LHCN-M2 (cell line): Measurements from ENCODE around the gene GSS. TPM values are rescaled to one million over a fixed set of nuclear protein-coding genes. Genes with fewer than 3 reads are reported as not detected.
A peak's percentile ranks its signal among the peaks of the same experiment; 100 is the strongest.

Source experiments
- DNase-seq: peaks from one replicate; pipeline ENCODE4 v3.0.0-alpha.2; 2012; ENCODE audit warnings: low read depth
- total RNA-seq: library from RNA; depleted of rRNA; stranded (reverse); fragments of >200 nt; gene quantifications from 2 replicates; pipeline ENCODE4 v1.2.3, GENCODE V29; 2014

GSS gene
- total RNA-seq, 1 experiment from 2014 or later = 112 TPM

DNA sequence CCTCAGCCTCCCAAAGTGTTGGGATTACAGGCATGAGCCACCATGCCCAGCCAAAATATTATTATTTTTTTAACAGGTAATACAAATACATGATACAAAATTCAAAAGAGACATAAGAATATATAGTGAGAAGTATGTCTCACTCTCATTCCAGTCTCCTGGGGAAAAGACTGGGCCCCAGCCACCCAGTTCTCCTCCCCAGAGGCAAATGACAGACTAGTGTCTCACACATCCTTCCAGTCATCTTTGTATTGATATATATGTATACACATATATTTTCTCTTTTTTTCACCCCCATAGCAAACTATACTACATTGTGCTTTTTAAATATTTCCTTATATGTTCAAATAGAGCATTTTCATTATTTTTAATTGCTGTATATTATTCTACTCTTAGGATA lies 8.3 kb downstream of the GSS start:
- no peak for DNase-seq

DNA sequence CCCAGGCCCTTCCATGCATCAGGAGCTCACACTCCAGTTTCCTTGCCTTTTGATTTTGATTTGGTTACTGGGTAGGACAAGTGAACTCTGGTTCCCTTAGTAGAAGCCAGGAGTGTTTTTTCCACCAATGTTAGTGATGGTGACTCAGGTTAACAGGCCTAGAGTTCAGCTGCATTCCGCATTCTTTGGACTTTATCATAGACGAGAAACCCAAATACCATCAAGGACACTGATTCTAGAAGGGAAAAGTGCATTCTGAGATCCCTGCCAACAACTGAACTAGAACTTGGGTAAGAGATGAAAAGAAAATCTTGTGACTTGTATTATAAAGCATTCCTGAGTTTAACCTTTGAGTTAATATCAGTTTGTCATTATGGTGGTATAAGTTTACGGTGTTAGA lies 8.9 kb downstream of the GSS start:
- DNase-seq = no peak

- no peak for DNase-seq
Observed at GRCh38 chr20:34945315-34946077, 10.1 kb downstream of the GSS start.

- no peak for DNase-seq
Observed at GRCh38 chr20:34943808-34944567, 11.6 kb downstream of the GSS start.

DNA sequence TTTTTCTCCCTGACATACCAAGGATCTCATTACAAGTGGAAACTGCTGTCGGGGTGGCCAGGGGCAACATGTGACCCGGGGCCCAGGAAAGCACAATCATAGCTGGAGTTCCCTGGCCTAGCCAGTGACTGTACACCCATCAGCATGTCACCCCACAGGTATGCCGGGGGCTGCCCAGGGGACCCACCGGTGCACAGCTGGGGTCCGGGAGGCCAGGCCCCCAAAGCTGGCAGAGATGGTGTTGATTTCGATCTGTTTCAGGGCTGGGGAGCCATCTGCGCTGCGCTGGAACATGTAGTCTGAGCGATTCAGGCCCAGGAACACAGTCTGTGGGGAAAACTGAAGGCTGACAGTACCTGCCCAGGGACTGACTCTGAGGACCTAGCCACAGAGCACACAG lies 13.3 kb downstream of the GSS start:
- DNase-seq = no peak

- DNase-seq = no peak
Observed at GRCh38 chr20:34941226-34941625, 14.4 kb downstream of the GSS start.

DNA sequence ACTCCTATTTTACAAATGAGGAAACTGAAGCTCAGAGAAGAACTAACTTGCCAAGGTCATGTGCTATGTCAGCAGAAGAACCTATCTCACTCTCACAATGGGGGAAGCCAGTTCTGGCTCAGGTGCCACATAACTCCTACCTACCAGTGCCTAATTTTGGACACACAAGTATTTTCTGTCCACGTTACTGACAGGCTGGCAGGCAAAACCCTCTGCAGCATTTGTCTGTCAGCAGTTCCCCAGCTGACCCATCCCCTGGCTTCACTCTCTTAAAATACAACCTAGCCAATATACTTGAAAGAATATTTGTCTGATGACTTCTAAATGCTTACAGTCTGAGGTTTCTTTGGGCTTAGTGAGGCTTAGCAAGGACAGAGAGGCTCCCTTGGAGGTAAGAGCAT lies 15.5 kb downstream of the GSS start:
- no peak for DNase-seq

DNA sequence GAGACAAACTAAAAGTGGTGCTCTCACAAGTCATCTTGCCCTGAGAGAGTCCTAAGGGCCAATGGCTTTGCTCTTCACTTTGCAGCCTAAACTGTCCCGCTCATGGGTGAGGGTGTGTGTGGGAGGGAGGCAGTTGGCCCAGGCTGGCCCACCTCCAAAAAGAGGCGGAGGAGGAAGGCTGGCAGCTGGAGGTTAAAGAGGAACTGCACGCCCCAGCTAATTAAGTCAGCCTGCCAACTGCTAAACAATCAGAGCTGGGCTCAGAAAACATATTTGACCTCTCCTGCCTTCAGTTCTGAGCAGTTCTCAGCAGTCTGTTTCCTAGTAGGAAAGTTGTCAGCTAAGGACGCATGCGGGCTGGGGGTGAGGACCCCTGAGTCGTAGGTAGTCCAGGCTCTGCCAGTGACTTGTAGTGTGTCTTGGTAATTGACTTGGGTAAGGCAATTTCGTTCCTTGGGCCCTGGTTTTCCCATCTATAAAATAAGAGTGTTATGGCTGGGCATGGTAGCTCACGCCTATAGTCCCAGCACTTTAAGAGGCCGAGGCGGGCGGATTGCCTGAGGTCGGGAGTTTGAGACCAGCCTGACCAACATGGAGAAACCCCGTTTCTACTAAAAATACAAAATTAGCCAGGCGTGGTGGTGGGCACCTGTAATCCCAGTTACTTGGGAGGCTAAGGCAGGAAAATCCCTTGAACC lies 17.0 kb downstream of the GSS start:
- no peak for DNase-seq

GRCh38 chr20:34931771-34932170 lies 23.8 kb downstream of the GSS start:
- DNase-seq = no peak

DNA sequence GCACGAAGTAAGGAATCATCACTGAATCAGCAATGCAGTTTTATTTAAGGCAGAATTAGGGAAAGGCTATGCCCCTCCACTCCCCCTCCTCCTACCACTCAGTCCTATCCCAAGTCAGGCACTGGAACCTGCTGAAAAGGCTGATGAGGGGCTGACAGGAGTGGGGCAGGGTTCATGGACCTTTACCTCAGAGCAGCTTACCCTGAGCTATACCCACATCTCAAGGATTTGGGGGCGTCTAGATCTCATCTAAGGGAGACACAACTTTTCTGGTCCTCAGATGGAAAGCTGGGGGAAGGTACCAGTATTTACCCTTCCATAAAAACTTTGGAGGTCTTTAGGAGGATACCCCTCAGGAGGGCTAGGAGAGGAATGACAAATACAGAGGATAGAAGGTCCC lies 27.2 kb downstream of the GSS start:
- no peak for DNase-seq

DNA sequence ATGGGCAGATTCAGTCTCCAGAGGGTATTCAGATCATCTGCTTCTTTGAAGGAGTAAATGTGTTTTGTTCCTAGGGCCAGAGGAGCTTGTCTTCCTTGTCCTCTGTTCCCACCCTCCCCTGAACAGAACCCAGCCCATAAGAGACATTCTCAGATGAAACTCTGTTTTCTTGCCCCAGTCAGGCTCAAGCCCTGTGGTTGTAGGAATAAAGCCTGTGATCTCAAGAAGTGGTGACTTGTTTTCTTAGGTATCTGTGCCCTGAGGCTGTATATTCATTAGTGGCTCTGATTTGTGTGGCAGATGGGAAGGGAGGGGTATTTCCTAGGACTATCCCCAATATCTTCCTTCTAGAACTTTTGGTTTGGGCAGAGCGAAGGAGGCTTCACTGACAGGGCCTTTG lies 27.9 kb downstream of the GSS start:
- no peak for DNase-seq

DNA sequence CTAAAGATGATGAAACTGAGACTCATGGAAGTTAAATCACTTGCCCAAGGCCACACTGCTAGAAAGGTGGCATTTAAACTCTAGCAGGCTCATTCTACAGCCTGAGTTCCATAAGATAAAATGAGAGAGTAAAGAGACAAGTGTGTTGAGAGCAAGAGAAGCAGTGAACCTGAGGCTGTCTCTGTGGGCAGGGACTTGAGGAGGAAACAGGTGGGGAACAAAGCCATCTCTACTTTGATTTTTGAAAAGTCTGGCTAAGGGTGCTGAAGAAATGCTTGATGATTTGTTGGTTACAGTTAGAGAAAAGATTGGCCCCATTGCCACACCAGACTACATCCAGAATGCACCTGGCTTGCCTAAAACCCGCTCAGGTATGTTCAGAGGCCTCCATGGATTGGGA lies 29.0 kb downstream of the GSS start:
- no peak for DNase-seq

DNA sequence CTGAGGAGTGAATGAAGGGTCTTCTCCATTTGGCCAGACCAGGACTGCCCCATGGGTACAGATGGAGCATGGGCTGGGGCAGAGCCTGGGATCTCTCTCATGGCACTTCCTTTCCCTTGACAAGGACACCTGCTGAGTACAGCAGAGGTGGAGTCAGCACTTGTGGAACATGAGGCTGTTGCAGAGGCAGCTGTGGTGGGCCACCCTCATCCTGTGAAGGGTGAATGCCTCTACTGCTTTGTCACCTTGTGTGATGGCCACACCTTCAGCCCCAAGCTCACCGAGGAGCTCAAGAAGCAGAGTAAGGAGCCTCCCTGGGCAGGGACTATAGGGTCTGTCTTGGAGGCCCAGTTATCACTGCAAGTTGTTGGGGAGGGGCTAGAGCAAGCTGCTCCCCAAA lies 29.6 kb downstream of the GSS start:
- DNase-seq = no peak

DNA sequence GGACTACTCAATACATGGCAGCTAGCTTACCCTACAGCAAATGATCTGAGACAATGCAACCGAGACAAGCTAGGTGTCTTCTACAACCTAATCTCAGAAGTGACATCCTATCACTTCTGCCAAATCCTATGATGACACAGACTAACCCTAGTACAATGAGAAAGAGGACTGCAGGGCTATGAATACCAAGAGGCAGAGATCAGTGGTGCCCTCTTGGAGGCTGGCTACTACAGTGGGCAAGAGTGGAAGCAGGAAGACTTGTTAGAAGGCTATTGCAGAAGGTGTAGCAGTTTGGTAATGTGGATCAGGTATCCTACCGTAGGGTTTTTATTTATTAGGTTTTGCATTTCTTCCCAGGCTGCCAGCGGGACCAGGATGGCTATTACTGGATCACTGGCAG lies 30.3 kb downstream of the GSS start:
- DNase-seq = no peak

DNA sequence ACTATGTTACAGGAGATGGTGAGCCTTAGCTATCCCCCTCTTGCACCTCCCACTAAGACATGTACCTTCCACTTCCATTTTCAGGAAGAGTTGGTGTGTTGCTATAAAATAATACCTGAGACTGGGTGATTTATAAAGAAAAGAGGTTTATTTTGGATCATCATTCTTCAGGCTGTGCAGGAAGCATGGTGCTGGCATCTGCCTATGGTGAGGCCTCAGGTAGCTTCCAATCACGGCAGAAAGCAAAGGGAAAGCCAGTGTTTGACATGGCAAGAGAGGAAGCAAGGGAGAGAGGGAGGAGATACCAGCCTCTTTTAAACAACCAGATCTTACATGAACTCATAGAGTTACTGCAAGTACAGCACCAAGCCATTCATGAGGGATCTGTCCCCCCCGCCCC lies 32.2 kb downstream of the GSS start:
- DNase-seq = no peak

- peak; percentile 81 for DNase-seq
Observed at GRCh38 chr20:34922654-34923381, 32.8 kb downstream of the GSS start.

DNA sequence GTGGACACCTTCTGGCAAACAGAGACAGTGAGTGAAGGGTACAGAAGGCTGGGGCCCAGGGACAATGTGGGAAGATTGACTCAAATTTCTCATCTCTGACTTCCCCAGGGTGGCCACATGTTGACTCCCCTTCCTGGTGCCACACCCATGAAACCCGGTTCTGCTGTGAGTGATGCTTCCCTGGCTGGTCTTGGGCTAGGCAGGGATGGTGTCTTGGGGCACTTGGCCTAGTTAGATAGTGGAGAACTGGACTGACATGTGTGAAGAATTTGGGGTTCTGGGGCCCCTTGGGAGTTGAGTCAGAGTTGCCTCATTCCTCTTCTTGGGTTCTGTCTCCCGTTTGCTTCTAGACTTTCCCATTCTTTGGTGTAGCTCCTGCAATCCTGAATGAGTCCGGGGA lies 34.2 kb downstream of the GSS start:
- DNase-seq = no peak

DNA sequence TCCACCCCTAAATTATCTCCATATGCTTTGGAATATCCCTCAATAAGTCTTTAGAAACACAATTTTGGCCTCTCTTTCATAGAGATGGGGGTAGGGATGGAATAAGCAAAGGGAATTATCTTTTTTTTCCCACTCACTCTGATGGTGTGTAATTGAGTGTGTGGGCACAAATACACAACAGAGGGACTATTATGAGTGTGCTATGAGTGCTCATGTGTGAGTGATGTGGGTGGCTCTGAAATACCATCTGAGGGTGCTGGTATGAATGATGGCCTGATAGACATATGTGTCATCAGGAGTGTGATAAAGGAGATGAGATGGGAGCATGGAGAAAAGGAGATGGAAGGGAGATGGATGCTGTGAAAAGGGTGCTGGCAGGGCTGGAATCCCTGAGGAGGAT lies 35.6 kb downstream of the GSS start:
- no peak for DNase-seq

GRCh38 chr20:34916774-34917354 lies 38.7 kb downstream of the GSS start:
- no peak for DNase-seq

- no peak for DNase-seq
Observed at GRCh38 chr20:34915749-34916455, 39.7 kb downstream of the GSS start.

DNA sequence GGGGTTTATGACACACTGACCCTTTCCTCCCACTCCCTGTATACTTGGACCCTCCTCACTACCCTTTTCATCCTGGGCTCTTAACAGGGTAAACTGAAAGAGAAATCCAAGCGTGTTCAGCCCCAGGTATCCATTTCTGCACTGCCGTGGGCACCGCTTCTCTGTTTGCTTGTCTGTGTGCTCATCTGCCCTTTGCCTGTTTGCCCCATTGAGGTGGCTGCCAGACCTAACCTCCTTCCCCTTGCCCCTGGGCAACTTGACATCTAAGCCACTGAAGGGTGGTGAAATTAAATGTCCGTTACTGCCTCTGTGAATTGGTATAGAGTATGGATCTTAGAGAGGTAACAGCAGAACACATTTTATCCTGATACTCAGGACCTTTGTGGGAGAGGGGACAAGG lies 40.5 kb downstream of the GSS start:
- DNase-seq = no peak
